Endothelial cell of umbilical vein (primary cell): ENCODE measurements around the gene CPA3. TPM values are rescaled to one million over a fixed set of nuclear protein-coding genes. Genes with fewer than 3 reads are reported as not detected.

Experiments used
- BruUV-seq: library from RNA; stranded (reverse); fragments of 400-500 nt; replicated peaks from 2 replicates; lab custom pipeline; 2021; lab: Mats Ljungman, UMichigan
- CTCF ChIA-PET: fragments of 300-600, 350-600 bp; sonication (Branson Sonifier 250); formaldehyde crosslinking; loops from one replicate; lab custom pipeline; 2021; ENCODE audit warnings: antibody characterized with exemption, inconsistent platforms; lab: Charles Lee
- POLR2A ChIA-PET: fragments of 300-600, 350-600 bp; sonication (Branson Sonifier 250); formaldehyde crosslinking; loops from one replicate; lab custom pipeline; 2021; ENCODE audit warnings: antibody characterized with exemption, inconsistent platforms; lab: Charles Lee
- DNase-seq: peaks from one replicate; pipeline ENCODE4 v3.0.0-alpha.2; 2011; ENCODE audit warnings: low read depth, low spot score
- FAIRE-seq: peaks from 2 replicates; lab custom pipeline; 2011; peaks lifted over from hg19 to GRCh38; lab: Jason Lieb, UNC
- H2AFZ ChIP-seq: 2 replicates; pipeline ENCODE4 v1.6.0; 2012; ENCODE audit warnings: low read depth, low read length, control low read depth, inconsistent platforms
- H3K27ac ChIP-seq: 2 replicates; pipeline ENCODE4 v1.5.1; 2011; ENCODE audit warnings: low read depth, mild to moderate bottlenecking, control low read depth, low read length, moderate library complexity; ENCODE audit not compliant: insufficient read depth
- H3K27me3 ChIP-seq, 2 experiments: 2 replicates each; pipeline versions ENCODE4 v1.6.0 to v1.6.1; 2011; ENCODE audit warnings: low read length in 2 of 2, mixed read lengths in 1 of 2; ENCODE audit not compliant: control insufficient read depth in 2 of 2, insufficient read depth in 2 of 2
- H3K36me3 ChIP-seq, 2 experiments: 2 replicates in 1 of 2; 3 replicates in 1 of 2; pipeline ENCODE4 v1.5.1; 2011; ENCODE audit warnings: low read length in 2 of 2, mild to moderate bottlenecking in 1 of 2, moderate library complexity in 1 of 2; ENCODE audit not compliant: control insufficient read depth in 2 of 2, insufficient read depth in 2 of 2; ENCODE audit errors: extremely low read depth in 1 of 2
- H3K4me1 ChIP-seq: 3 replicates; pipeline ENCODE4 v1.5.1; 2011; ENCODE audit warnings: mild to moderate bottlenecking, low read length; ENCODE audit not compliant: control insufficient read depth, insufficient read depth; ENCODE audit errors: extremely low read depth
- H3K4me2 ChIP-seq: 2 replicates; pipeline ENCODE4 v1.6.1; 2011; ENCODE audit warnings: low read length, control low read depth, mixed read lengths; ENCODE audit not compliant: insufficient read depth
- H3K4me3 ChIP-seq, 3 experiments: fragments of 200-600 bp in 1 of 3; sonication (generic), shearing (Covaris generic) in 1 of 3; replicated peaks in 1 of 3; 2 replicates each; pipeline ENCODE4 v1.5.1; 2011 to 2016; ENCODE audit warnings: control low read depth in 3 of 3, low read length in 3 of 3, mild to moderate bottlenecking in 2 of 3, inconsistent platforms in 1 of 3, low read depth in 1 of 3, moderate library complexity in 1 of 3; ENCODE audit not compliant: insufficient read depth in 1 of 3
- H3K79me2 ChIP-seq: 2 replicates; pipeline ENCODE4 v1.6.0; 2012; ENCODE audit warnings: low read length, inconsistent platforms; ENCODE audit not compliant: control insufficient read depth, insufficient read depth
- H3K9ac ChIP-seq: replicated peaks from 2 replicates; pipeline ENCODE3; 2011; ENCODE audit warnings: low read length, control low read depth; ENCODE audit not compliant: insufficient read depth; ENCODE audit errors: extremely low read depth
- H3K9me1 ChIP-seq: replicated peaks from 3 replicates; pipeline ENCODE4 v1.6.0; 2011; ENCODE audit warnings: mild to moderate bottlenecking, low read length; ENCODE audit not compliant: control insufficient read depth, insufficient read depth; ENCODE audit errors: extremely low read depth
- H3K9me3 ChIP-seq: replicated peaks from 2 replicates; pipeline ENCODE4 v1.5.1; 2012; ENCODE audit warnings: low read length, inconsistent platforms; ENCODE audit not compliant: control insufficient read depth, insufficient read depth
- H4K20me1 ChIP-seq: replicated peaks from 2 replicates; pipeline ENCODE3; 2011; ENCODE audit warnings: mild to moderate bottlenecking, low read length; ENCODE audit not compliant: control insufficient read depth, insufficient read depth; ENCODE audit errors: extremely low read depth
- EZH2 ChIP-seq: IDR thresholded peaks from 2 replicates; pipeline ENCODE4 v1.6.1; 2012; ENCODE audit warnings: borderline replicate concordance, low read depth, mild to moderate bottlenecking, moderate library complexity, low read length, inconsistent platforms; ENCODE audit not compliant: severe bottlenecking
- FOS ChIP-seq: IDR thresholded peaks from 2 replicates; pipeline ENCODE4 v1.6.1; 2011; ENCODE audit warnings: mild to moderate bottlenecking, low read length, moderate library complexity, borderline replicate concordance; ENCODE audit not compliant: insufficient read depth
- GATA2 ChIP-seq: IDR thresholded peaks from 2 replicates; pipeline ENCODE4 v1.7.0; 2011; ENCODE audit warnings: low read depth, mild to moderate bottlenecking, moderate library complexity, mixed read lengths, low read length; ENCODE audit not compliant: insufficient read length, insufficient read depth
- JUN ChIP-seq: IDR thresholded peaks from 2 replicates; pipeline ENCODE4 v1.6.1; 2011; ENCODE audit warnings: borderline replicate concordance, low read depth; ENCODE audit not compliant: insufficient read length, insufficient read depth
- MYC ChIP-seq: IDR thresholded peaks from one replicate; pipeline ENCODE4 v1.6.1; 2011; ENCODE audit warnings: mild to moderate bottlenecking, low read depth, low read length
- POLR2A ChIP-seq: IDR thresholded peaks from 2 replicates; pipeline ENCODE4 v1.6.1; 2012; ENCODE audit warnings: low read depth, mild to moderate bottlenecking, control low read depth, low read length
- POLR2AphosphoS5 ChIP-seq: IDR thresholded peaks from 2 replicates; pipeline ENCODE4 v1.6.1; 2012; ENCODE audit warnings: low read depth, mild to moderate bottlenecking, control low read depth, low read length, moderate library complexity; ENCODE audit not compliant: insufficient read depth
- dilution Hi-C: fragments of 300-500 bp; cut with MboI; formaldehyde crosslinking; loops from one replicate; pipeline ENCODE4 v1.15.0; 2019; ENCODE audit warnings: low sequenced_read_pairs; ENCODE audit not compliant: extremely low pct_ligation_motif_present
- intact Hi-C: fragments of 100-400 bp; cut with micrococcal nuclease; formaldehyde crosslinking; loops from one replicate; pipeline ENCODE4 v1.10.0; 2022
- polyA plus RNA-seq, 4 experiments: library from polyadenylated mRNA; depleted of rRNA in 3 of 4; stranded (reverse) in 3 of 4; unstranded in 1 of 4; fragments of >200 nt; gene quantifications; 2 replicates each; pipeline versions ENCODE4 v1.2.1 to v1.2.3, GENCODE V29; 2011 to 2012; ENCODE audit warnings: missing spikeins in 1 of 4
- total RNA-seq: library from RNA; stranded (reverse); gene quantifications from 2 replicates; pipeline ENCODE4 v1.2.3, GENCODE V29; 2021
- TF ChIP-seq, protein P1 (sequence below): IDR thresholded peaks from 2 replicates; pipeline ENCODE4 v1.6.1; 2011; ENCODE audit not compliant: insufficient read depth, insufficient read length
- TF ChIP-seq, protein P2 (sequence below), 2 donors: IDR thresholded peaks; 1 replicate in 1 of 2; 2 replicates in 1 of 2; pipeline ENCODE4 v1.5.1; 2011; ENCODE audit warnings: low read length in 2 of 2, mild to moderate bottlenecking in 2 of 2, moderate library complexity in 2 of 2, control low read depth in 1 of 2, inconsistent platforms in 1 of 2, low read depth in 1 of 2; ENCODE audit not compliant: insufficient read depth in 1 of 2; ENCODE audit errors: extremely low read depth in 1 of 2

Gene CPA3
- total and polyA plus RNA-seq, 2 donors (not counting 3 experiments of a cell fraction or from before 2014, with no cell fraction given): 1.7 to 6.4 TPM

- H3K4me1 ChIP-seq: peaks cover 36% of the 10 kb centered on the region
- DNase-seq (no peak), FAIRE-seq (no peak)
- peaks cover 0 to 5% of the 10 kb centered on the region in 2 experiments for H3K27me3 ChIP-seq
- H3K9me1 ChIP-seq: peaks cover 2% of the 10 kb centered on the region
- ChIA-PET POLR2A (no interaction called here), CTCF (interaction anchor here (1.0 to 2.6 kb wide), 4 partner anchors 9 to 60 kb away, joined by 3 to 10 read pairs (median 4); no protein-coding TSS in a partner anchor)
- TF ChIP-seq, protein P1, sequence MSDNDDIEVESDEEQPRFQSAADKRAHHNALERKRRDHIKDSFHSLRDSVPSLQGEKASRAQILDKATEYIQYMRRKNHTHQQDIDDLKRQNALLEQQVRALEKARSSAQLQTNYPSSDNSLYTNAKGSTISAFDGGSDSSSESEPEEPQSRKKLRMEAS: no peak
- TF ChIP-seq, protein P2, sequence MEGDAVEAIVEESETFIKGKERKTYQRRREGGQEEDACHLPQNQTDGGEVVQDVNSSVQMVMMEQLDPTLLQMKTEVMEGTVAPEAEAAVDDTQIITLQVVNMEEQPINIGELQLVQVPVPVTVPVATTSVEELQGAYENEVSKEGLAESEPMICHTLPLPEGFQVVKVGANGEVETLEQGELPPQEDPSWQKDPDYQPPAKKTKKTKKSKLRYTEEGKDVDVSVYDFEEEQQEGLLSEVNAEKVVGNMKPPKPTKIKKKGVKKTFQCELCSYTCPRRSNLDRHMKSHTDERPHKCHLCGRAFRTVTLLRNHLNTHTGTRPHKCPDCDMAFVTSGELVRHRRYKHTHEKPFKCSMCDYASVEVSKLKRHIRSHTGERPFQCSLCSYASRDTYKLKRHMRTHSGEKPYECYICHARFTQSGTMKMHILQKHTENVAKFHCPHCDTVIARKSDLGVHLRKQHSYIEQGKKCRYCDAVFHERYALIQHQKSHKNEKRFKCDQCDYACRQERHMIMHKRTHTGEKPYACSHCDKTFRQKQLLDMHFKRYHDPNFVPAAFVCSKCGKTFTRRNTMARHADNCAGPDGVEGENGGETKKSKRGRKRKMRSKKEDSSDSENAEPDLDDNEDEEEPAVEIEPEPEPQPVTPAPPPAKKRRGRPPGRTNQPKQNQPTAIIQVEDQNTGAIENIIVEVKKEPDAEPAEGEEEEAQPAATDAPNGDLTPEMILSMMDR (IDR thresholded peaks at IDR 0.05; ENCODE audit: extremely low read depth in 1 of 2, insufficient read depth in 1 of 2, low read depth in 1 of 2, low read length in 2 of 2): no peak
- TF ChIP-seq FOS: no peak
- no peak for TF ChIP-seq GATA2
- TF ChIP-seq JUN: no peak
- no peak for TF ChIP-seq POLR2A
- no peak for TF ChIP-seq MYC
- TF ChIP-seq POLR2AphosphoS5: no peak
- TF ChIP-seq EZH2: no peak
- H4K20me1 ChIP-seq: no peaks in the 10 kb centered on the region
- H3K27ac ChIP-seq: no peak overlapping the region
- no peak overlapping the region for H3K9ac ChIP-seq
- no peak overlapping the region for H3K4me3 ChIP-seq
- no peaks in the 10 kb centered on the region for H3K9me3 ChIP-seq
- H3K36me3 ChIP-seq: no peaks in the 10 kb centered on the region
- dilution Hi-C loops (no loop called here), intact Hi-C loops (no loop called here)
- BruUV-seq: no TSS peak
- H3K4me2 ChIP-seq: no peak overlapping the region
- no peaks in the 10 kb centered on the region for H3K79me2 ChIP-seq
- H2AFZ ChIP-seq: no peak overlapping the region
These were observed 18.1 kb downstream of the CPA3 start for GRCh38 chr3:148883163-148883562.
